Liver (tissue), 9 donors: Measurements from ENCODE around the gene CDC42SE2. TPM values are rescaled to one million over a fixed set of nuclear protein-coding genes. Genes with fewer than 3 reads are reported as not detected.

Experiments used
- DNase-seq: peaks from one replicate; pipeline ENCODE4 v3.0.0-alpha.2; 2017; ENCODE audit warnings: low spot score
- H3K27ac ChIP-seq, 2 donors: one replicate each; pipeline ENCODE4 v1.7.0; 2013; ENCODE audit warnings: inconsistent platforms in 2 of 2, low read length in 2 of 2, control low read depth in 1 of 2, low read depth in 1 of 2, mild to moderate bottlenecking in 1 of 2
- H3K27me3 ChIP-seq, 4 donors: one replicate each; pipeline versions ENCODE4 v1.6.1 to v1.7.0; 2013; ENCODE audit warnings: low read length in 3 of 4, inconsistent platforms in 1 of 4, mild to moderate bottlenecking in 1 of 4, moderate library complexity in 1 of 4; ENCODE audit not compliant: control insufficient read depth in 4 of 4, insufficient read depth in 4 of 4
- H3K36me3 ChIP-seq, 4 donors: one replicate each; pipeline versions ENCODE4 v1.6.1 to v1.7.0; 2013; ENCODE audit warnings: low read length in 3 of 4, mild to moderate bottlenecking in 3 of 4, low read depth in 1 of 4, moderate library complexity in 1 of 4; ENCODE audit not compliant: control insufficient read depth in 4 of 4, insufficient read depth in 3 of 4
- H3K4me1 ChIP-seq, 4 donors: one replicate each; pipeline versions ENCODE4 v1.6.1 to v1.7.0; 2013; ENCODE audit warnings: low read length in 3 of 4, mild to moderate bottlenecking in 3 of 4, moderate library complexity in 1 of 4; ENCODE audit not compliant: control insufficient read depth in 4 of 4, insufficient read depth in 4 of 4
- H3K4me3 ChIP-seq, 3 donors: one replicate each; pipeline versions ENCODE4 v1.6.1 to v1.7.0; 2013; ENCODE audit warnings: low read length in 3 of 3, control low read depth in 1 of 3, low read depth in 1 of 3, mild to moderate bottlenecking in 1 of 3
- H3K9ac ChIP-seq, 2 donors: one replicate each; pipeline ENCODE4 v1.7.0; 2013; ENCODE audit warnings: low read length in 2 of 2, mild to moderate bottlenecking in 2 of 2, moderate library complexity in 2 of 2, control low read depth in 1 of 2, low read depth in 1 of 2
- H3K9me3 ChIP-seq, 4 donors: one replicate each; pipeline versions ENCODE4 v1.6.1 to v1.7.0; 2013; ENCODE audit warnings: low read length in 3 of 4; ENCODE audit not compliant: control insufficient read depth in 4 of 4
- EGR1 ChIP-seq, 2 donors: IDR thresholded peaks; 2 replicates each; pipeline ENCODE4 v1.6.1; 2016 to 2018; ENCODE audit warnings: antibody characterized with exemption in 2 of 2, low read depth in 2 of 2
- FOXA1 ChIP-seq: IDR thresholded peaks from 2 replicates; pipeline ENCODE4 v1.6.1; 2016; ENCODE audit warnings: antibody characterized with exemption
- FOXA2 ChIP-seq: IDR thresholded peaks from 2 replicates; pipeline ENCODE4 v1.6.1; 2016; ENCODE audit warnings: antibody characterized with exemption
- JUND ChIP-seq, 2 donors: IDR thresholded peaks; 2 replicates each; pipeline ENCODE4 v1.6.1; 2016; ENCODE audit warnings: antibody characterized with exemption in 2 of 2
- NR2F2 ChIP-seq: IDR thresholded peaks from 2 replicates; pipeline ENCODE4 v1.6.1; 2016; ENCODE audit warnings: antibody characterized with exemption
- RAD21 ChIP-seq, 2 donors: IDR thresholded peaks; 2 replicates each; pipeline ENCODE4 v1.6.1; 2016; ENCODE audit warnings: antibody characterized with exemption in 2 of 2, mild to moderate bottlenecking in 2 of 2
- RXRA ChIP-seq, 2 donors: IDR thresholded peaks; 2 replicates each; pipeline ENCODE4 v1.6.1; 2017 to 2018; ENCODE audit warnings: antibody characterized with exemption in 2 of 2, mild to moderate bottlenecking in 1 of 2
- YY1 ChIP-seq: IDR thresholded peaks from 2 replicates; pipeline ENCODE4 v1.6.1; 2016; ENCODE audit warnings: antibody characterized with exemption, mild to moderate bottlenecking
- polyA plus RNA-seq, 2 donors: library from polyadenylated mRNA; stranded (reverse) in 1 of 2; unstranded in 1 of 2; fragments of 200-250 nt in 1 of 2; fragments of >200 nt in 1 of 2; fragmentation: Nextera tagmentation in 1 of 2; extraction: Ambion mirVana in 1 of 2; gene quantifications; one replicate each; pipeline versions ENCODE4 v1.2.1 to v1.2.3, GENCODE V29; 2013 to 2015
- total RNA-seq, 2 donors: library from RNA; depleted of rRNA; stranded (reverse); fragments of >200 nt; gene quantifications; one replicate each; pipeline ENCODE4 v1.2.3, GENCODE V29; 2014
- TF ChIP-seq, protein P1 (sequence below): IDR thresholded peaks from 2 replicates; pipeline ENCODE4 v1.6.1; 2016; ENCODE audit warnings: antibody characterized with exemption
- TF ChIP-seq, protein P2 (sequence below): fragments of 150-350 bp; IDR thresholded peaks from 2 replicates; pipeline ENCODE4 v1.5.1; 2017; ENCODE audit warnings: improper control_type of control experiment, low read depth, low read length; ENCODE audit not compliant: missing input control
- TF ChIP-seq, protein P3 (sequence below): IDR thresholded peaks from 2 replicates; pipeline ENCODE4 v1.6.1; 2016; ENCODE audit warnings: antibody characterized with exemption
- TF ChIP-seq, protein P4 (sequence below): IDR thresholded peaks from 2 replicates; pipeline ENCODE4 v1.6.1; 2016; ENCODE audit warnings: antibody characterized with exemption
- TF ChIP-seq, protein P5 (sequence below): IDR thresholded peaks from 2 replicates; pipeline ENCODE4 v1.6.1; 2016; ENCODE audit warnings: antibody characterized with exemption, mild to moderate bottlenecking
- donor health status: healthy.
- donor health status: healthy.
- donor health status: healthy.
- donor health status: healthy.
- donor health status: healthy.

Gene CDC42SE2
- total and polyA plus RNA-seq, 4 donors = 7.8 to 31.7 (median 17.0) TPM

DNA sequence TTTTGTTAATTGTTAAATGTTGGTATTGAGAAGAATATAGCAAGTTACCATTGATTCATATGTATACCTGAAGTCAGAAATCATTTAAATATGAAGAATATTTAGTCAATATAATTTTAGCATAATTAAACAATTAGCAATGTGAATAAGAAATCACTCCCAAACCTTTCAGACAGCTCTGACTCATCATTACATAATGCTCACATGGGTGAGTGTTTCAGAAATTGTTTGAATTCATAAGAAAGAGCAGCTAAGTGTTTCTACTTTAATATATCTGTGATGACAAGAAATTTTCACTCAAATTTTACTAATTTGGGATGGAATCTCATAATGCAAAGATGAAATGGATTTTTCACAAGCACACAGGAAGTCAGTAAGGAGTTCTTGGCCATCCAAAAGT lies 42.0 kb upstream of the CDC42SE2 start:
- H3K27me3 ChIP-seq = no peaks in the 10 kb centered on the region
- H3K4me1 ChIP-seq = no peaks in the 10 kb centered on the region
- DNase-seq = no peak
- TF ChIP-seq, protein P1, sequence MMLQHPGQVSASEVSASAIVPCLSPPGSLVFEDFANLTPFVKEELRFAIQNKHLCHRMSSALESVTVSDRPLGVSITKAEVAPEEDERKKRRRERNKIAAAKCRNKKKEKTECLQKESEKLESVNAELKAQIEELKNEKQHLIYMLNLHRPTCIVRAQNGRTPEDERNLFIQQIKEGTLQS = no peak
- no peak for TF ChIP-seq EGR1 (IDR thresholded peaks at IDR 0.05; ENCODE audit: low read depth in 2 of 2)
- TF ChIP-seq NR2F2 = no peak
- no peak for TF ChIP-seq YY1
- no peak overlapping the region for H3K27ac ChIP-seq
- no peaks in the 10 kb centered on the region for H3K36me3 ChIP-seq
- no peaks in the 10 kb centered on the region for H3K9me3 ChIP-seq
- no peak overlapping the region for H3K4me3 ChIP-seq
- no peak overlapping the region for H3K9ac ChIP-seq

DNA sequence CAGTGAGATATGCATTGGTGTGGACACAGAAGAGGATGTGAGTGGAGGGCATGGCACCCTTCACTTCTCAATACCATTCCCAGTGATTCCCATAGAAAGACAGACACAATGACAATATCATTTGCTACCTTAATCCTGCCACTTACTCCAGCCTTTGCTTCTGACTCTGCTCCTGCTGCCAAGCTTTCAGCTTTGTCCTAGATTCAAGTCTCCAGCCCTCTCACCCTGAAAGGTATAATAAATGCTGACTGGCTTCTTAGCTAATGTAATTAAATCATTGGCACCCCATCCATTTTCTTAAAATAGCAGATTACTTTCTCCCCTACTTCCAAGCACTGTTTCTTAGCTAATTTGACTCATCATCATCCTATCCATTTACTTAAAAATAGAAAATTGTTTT lies 41.1 kb upstream of the CDC42SE2 start:
- no peak overlapping the region for H3K27ac ChIP-seq
- no peaks in the 10 kb centered on the region for H3K36me3 ChIP-seq
- no peaks in the 10 kb centered on the region for H3K27me3 ChIP-seq
- no peak overlapping the region for H3K4me3 ChIP-seq
- no peaks in the 10 kb centered on the region for H3K9me3 ChIP-seq
- DNase-seq = no peak
- TF ChIP-seq FOXA2 (no peak), RXRA (IDR thresholded peaks at IDR 0.05) (no peak), FOXA1 (no peak), RAD21 (IDR thresholded peaks at IDR 0.05) (no peak), JUND (IDR thresholded peaks at IDR 0.05) (no peak)
- TF ChIP-seq, protein P2, sequence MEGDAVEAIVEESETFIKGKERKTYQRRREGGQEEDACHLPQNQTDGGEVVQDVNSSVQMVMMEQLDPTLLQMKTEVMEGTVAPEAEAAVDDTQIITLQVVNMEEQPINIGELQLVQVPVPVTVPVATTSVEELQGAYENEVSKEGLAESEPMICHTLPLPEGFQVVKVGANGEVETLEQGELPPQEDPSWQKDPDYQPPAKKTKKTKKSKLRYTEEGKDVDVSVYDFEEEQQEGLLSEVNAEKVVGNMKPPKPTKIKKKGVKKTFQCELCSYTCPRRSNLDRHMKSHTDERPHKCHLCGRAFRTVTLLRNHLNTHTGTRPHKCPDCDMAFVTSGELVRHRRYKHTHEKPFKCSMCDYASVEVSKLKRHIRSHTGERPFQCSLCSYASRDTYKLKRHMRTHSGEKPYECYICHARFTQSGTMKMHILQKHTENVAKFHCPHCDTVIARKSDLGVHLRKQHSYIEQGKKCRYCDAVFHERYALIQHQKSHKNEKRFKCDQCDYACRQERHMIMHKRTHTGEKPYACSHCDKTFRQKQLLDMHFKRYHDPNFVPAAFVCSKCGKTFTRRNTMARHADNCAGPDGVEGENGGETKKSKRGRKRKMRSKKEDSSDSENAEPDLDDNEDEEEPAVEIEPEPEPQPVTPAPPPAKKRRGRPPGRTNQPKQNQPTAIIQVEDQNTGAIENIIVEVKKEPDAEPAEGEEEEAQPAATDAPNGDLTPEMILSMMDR = no peak
- TF ChIP-seq, protein P3, sequence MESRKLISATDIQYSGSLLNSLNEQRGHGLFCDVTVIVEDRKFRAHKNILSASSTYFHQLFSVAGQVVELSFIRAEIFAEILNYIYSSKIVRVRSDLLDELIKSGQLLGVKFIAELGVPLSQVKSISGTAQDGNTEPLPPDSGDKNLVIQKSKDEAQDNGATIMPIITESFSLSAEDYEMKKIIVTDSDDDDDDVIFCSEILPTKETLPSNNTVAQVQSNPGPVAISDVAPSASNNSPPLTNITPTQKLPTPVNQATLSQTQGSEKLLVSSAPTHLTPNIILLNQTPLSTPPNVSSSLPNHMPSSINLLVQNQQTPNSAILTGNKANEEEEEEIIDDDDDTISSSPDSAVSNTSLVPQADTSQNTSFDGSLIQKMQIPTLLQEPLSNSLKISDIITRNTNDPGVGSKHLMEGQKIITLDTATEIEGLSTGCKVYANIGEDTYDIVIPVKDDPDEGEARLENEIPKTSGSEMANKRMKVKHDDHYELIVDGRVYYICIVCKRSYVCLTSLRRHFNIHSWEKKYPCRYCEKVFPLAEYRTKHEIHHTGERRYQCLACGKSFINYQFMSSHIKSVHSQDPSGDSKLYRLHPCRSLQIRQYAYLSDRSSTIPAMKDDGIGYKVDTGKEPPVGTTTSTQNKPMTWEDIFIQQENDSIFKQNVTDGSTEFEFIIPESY = no peak
- TF ChIP-seq, protein P4, sequence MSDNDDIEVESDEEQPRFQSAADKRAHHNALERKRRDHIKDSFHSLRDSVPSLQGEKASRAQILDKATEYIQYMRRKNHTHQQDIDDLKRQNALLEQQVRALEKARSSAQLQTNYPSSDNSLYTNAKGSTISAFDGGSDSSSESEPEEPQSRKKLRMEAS = no peak
- TF ChIP-seq, protein P1 = no peak
- TF ChIP-seq, protein P5, sequence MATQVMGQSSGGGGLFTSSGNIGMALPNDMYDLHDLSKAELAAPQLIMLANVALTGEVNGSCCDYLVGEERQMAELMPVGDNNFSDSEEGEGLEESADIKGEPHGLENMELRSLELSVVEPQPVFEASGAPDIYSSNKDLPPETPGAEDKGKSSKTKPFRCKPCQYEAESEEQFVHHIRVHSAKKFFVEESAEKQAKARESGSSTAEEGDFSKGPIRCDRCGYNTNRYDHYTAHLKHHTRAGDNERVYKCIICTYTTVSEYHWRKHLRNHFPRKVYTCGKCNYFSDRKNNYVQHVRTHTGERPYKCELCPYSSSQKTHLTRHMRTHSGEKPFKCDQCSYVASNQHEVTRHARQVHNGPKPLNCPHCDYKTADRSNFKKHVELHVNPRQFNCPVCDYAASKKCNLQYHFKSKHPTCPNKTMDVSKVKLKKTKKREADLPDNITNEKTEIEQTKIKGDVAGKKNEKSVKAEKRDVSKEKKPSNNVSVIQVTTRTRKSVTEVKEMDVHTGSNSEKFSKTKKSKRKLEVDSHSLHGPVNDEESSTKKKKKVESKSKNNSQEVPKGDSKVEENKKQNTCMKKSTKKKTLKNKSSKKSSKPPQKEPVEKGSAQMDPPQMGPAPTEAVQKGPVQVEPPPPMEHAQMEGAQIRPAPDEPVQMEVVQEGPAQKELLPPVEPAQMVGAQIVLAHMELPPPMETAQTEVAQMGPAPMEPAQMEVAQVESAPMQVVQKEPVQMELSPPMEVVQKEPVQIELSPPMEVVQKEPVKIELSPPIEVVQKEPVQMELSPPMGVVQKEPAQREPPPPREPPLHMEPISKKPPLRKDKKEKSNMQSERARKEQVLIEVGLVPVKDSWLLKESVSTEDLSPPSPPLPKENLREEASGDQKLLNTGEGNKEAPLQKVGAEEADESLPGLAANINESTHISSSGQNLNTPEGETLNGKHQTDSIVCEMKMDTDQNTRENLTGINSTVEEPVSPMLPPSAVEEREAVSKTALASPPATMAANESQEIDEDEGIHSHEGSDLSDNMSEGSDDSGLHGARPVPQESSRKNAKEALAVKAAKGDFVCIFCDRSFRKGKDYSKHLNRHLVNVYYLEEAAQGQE = no peak
- no peak overlapping the region for H3K9ac ChIP-seq
- H3K4me1 ChIP-seq = no peaks in the 10 kb centered on the region
